Measurements from ENCODE around the gene C17orf78.

DNA sequence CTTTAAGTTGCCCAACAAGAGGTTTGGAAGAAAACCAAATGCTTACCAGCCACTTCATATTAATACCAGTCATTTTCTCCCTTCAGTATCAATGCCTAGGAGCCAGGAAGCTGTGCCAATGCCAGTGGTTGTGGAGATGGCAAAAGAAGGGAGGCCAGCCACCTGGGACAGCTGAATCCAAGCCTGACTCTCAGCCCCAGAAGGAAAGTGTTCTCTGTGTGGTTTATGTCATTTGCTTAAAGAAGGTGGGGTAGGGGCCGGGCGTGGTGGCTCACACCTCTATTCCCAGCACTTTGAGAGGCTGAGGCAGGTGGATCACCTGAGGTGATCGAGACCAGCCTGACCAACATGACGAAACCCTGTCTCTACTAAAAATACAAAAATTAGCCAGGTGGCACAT lies 13.4 kb downstream of the C17orf78 start:
- TF ChIP-seq POLR2A (IDR thresholded peaks at IDR 0.05; ENCODE audit: control extremely low read depth in 1 of 2, low read depth in 2 of 2, low read length in 2 of 2) (no peak), SRF (IDR thresholded peaks at IDR 0.05; ENCODE audit: low read depth, low read length) (no peak), CTCF (IDR thresholded peaks at IDR 0.05; ENCODE audit: control extremely low read depth in 1 of 3, insufficient read depth in 1 of 3, low read depth in 1 of 3, low read length in 3 of 3) (no peak), GABPA (IDR thresholded peaks at IDR 0.05; ENCODE audit: borderline replicate concordance, insufficient read depth, low read length) (no peak), TEAD4 (IDR thresholded peaks at IDR 0.05; ENCODE audit: low read depth, low read length) (no peak), TAF1 (IDR thresholded peaks at IDR 0.05; ENCODE audit: low read depth, low read length) (no peak), SIN3A (conservative IDR thresholded peaks at IDR 0.05 in 1 of 2, IDR thresholded peaks at IDR 0.05 in 1 of 2; ENCODE audit: low read depth in 1 of 2, low read length in 2 of 2) (no peak)

All from H1 (cell line).